ENCODE measurements around the gene DUSP12.
A peak's percentile ranks its signal among the peaks of the same experiment; 100 is the strongest.
"Not testable (repeated sequence)": the region's sequence is repeated elsewhere in the genome, so short reads cannot be mapped to it uniquely, and the experiment has no call there.

The DUSP12 gene, protein sequence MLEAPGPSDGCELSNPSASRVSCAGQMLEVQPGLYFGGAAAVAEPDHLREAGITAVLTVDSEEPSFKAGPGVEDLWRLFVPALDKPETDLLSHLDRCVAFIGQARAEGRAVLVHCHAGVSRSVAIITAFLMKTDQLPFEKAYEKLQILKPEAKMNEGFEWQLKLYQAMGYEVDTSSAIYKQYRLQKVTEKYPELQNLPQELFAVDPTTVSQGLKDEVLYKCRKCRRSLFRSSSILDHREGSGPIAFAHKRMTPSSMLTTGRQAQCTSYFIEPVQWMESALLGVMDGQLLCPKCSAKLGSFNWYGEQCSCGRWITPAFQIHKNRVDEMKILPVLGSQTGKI

DNA sequence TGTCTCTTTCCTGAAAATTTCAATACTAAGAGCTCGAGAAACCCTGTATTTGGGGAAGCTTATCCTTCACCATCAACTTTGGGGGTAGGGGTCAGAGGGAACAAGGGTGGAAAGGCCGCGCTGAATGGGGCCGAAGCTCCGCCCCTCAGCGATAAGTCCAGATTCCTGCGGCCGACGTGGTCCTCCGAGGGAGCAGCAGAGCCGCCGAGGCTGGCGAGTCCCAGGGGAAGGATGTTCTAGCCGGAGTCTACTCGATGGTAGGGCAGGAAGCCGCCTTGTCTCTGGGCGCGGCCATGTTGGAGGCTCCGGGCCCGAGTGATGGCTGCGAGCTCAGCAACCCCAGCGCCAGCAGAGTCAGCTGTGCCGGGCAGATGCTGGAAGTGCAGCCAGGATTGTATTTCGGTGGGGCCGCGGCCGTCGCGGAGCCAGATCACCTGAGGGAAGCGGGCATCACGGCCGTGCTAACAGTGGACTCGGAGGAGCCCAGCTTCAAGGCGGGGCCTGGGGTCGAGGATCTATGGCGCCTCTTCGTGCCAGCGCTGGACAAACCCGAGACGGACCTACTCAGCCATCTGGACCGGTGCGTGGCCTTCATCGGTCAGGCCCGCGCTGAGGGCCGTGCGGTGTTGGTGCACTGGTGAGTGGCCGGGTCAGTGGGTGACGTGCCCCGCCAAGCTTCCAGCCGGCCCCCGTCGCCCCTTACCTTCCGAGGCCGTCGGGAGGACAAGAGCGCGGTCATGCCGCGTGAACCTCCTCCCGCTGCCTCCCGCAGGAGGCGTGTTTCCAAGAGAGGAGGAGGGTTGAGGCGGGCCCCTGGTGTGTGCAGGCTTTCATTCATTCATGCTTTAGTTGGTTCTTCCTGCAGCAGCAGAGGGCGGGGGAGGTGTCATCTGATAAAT is at the start of gene DUSP12:
TSS of gene DUSP12 (plus strand) at position 278 of the 899 bp plus-strand sequence. CDS start at position 294, 16 bp downstream.
- DNase-seq (ENCODE audit: low spot score) = peak; percentile 90

GRCh38 chr1:161702250-161702649 is 47.3 kb upstream of the DUSP12 start:
- no peak for DNase-seq (ENCODE audit: low spot score)

GRCh38 chr1:161705537-161705936 is 44.0 kb upstream of the DUSP12 start:
- no peak for DNase-seq (ENCODE audit: low spot score)

GRCh38 chr1:161706113-161706481 is 43.5 kb upstream of the DUSP12 start:
- DNase-seq (ENCODE audit: low spot score) = no peak

- no peak for DNase-seq (ENCODE audit: low spot score)
Observed at GRCh38 chr1:161706482-161707347, 42.9 kb upstream of the DUSP12 start, which contains the start of gene FCRLA. Gene FCRLA, plus strand, starts transcription at chr1:161707229. Its CDS starts 36 bp downstream, at chr1:161707265.

DNA sequence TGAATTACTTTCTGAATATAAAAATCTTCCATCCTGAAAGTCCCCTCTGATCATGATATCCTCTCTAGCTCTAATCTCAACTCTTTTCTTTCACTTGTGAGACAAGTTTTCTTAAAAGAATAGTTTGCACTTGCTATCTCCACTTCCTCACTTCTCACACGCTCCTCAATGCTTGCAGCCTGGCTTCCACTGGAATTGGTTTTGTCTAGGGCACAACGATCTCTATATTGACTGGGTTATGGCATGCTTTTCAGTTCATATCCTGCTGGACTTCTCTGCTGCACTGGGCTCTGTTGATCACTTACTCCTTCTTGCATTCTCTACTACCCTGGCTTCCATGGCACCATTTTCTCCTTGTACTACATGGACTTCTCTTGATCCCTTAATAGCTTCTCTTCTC is 42.1 kb upstream of the DUSP12 start:
- no peak for DNase-seq (ENCODE audit: low spot score)

DNA sequence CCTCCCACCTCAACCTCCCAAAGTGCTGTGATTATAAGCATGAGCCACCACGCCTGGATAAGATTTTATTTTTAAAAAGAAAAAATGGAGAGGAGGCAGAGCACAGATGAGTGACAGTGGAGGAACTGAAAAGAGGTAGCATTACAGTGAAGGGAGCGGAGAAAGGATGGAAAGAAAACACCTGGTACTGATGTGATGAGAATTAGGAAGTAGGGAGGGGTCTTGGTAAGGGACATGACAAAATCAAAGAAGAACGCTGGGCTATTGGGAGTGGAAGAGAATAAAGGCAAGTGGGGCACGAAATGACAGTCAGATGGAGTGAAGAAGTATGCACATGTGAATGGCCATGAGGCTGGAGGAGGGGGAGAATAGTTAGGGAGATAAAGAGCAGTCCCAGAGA is 40.2 kb upstream of the DUSP12 start:
- DNase-seq (ENCODE audit: low spot score) = no peak

DNA sequence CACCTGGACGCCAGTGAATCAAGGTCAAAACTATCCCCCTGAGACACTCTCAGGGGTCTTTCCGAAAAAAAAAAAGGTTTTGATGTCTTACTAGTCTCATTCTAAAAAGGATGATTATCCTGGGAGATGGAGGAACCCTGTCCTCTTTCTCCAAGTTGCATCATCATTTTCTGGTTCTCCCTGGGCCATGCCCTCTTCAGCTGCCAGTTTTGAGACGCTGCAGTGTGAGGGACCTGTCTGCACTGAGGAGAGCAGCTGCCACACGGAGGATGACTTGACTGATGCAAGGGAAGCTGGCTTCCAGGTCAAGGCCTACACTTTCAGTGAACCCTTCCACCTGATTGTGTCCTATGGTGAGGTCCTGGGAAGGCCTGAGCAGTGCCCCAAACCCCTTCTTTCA is 39.0 kb upstream of the DUSP12 start:
- DNase-seq (ENCODE audit: low spot score) = no peak

DNA sequence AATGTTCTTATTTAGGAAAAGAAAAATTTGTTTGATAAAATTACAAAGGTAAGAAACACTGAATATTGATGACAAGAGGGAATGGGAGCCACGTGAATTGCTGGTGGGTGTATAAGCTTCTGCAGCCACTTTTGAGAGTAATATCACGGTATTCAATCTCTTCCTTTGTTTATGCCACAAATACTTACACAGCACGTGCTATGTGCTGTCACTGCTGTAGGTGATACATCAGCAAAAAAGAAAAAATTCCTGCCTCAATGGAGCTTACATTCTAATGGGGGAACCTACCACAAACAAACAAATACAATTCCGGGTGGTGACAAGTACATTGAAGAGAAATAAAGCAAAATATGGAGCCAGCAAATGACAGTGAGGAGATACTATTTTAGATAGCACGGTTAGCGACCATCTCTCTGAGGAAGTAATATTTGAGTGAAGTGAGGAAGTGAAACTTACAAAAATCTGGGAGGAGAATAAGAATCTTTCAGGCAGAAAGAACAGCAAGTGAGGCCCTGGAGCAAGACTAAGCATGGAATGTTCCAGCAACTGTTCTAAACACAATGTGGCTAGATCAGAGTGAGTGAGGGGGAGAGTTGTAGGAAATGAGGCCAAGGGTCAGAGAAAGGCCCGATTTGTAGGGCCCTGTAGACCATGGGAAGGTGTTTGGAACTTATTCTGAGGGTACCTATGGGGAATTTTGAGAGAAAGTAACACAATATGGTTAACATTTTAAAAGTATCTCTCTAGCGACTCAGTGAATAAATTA is 30.8 kb upstream of the DUSP12 start:
- DNase-seq (ENCODE audit: low spot score) = no peak

GRCh38 chr1:161719325-161719611 is 30.3 kb upstream of the DUSP12 start:
- DNase-seq (ENCODE audit: low spot score) = no peak

DNA sequence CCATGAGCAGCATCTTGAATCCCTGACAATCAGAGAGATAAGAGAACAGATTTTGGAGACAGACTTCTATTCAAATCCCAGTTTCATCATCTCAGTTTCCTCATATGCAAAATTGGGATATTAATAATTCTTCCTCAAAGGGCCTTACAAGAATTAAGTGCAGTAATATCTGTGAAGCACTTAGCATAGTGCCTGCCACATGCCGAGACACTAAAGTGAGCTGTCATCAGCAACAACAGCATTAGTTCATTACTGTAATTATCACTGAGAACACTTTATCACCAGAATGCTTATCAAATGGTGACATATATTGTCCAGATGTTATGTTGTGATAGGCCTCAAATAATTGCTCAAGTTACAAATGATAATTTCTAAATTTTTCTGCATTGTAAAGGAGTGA is 29.2 kb upstream of the DUSP12 start:
- DNase-seq (ENCODE audit: low spot score) = no peak

- DNase-seq (ENCODE audit: low spot score) = no peak
Observed at GRCh38 chr1:161720956-161721737, 28.4 kb upstream of the DUSP12 start, which contains the start of gene FCRLB. Gene FCRLB, plus strand, starts transcription at chr1:161721544. Its CDS starts 1,129 bp downstream, at chr1:161722673.

- no peak for DNase-seq (ENCODE audit: low spot score)
Observed at GRCh38 chr1:161721738-161722343, 27.7 kb upstream of the DUSP12 start.

- DNase-seq (ENCODE audit: low spot score) = no peak
Observed at GRCh38 chr1:161722406-161722805, 27.2 kb upstream of the DUSP12 start.

DNA sequence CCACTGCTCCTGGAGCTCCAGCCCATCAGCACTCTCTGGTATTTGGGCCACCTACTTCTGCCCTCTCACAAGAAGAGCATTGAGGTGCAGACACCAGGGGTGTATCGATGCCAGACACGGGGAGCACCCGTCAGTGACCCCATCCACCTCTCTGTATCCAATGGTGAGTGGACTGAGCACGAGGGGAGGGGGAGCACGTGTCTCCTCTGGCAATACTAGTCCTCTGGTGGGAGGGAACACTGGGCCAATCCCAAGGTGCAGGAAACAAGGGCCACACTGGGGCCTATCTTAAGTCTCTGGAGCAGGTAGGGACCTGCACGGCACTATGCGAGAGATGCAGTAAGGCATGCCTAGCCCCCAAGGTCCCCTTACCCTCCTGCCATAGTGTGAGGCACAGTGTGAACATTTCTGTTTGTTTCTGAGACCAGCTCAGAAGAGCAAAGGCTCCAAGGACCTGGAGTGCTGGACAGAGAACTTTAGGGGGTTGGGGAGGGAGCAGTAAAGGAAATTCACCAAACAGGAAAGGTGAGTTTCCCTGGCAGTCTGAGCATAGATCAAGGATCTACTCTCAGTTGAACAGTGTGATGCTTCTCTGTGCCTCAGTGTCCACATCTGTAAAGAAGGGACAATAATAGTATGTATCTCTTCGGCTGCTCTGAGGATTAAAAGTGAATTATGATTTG is 26.0 kb upstream of the DUSP12 start:
- DNase-seq (ENCODE audit: low spot score) = no peak

- not testable (repeated sequence) for DNase-seq (ENCODE audit: low spot score)
Observed at GRCh38 chr1:161725258-161725907, 24.2 kb upstream of the DUSP12 start.

GRCh38 chr1:161725908-161726472 is 23.6 kb upstream of the DUSP12 start:
- peak; percentile 22 for DNase-seq (ENCODE audit: low spot score)

GRCh38 chr1:161726473-161727255 is 22.9 kb upstream of the DUSP12 start:
- peak; percentile 80 for DNase-seq (ENCODE audit: low spot score)

Data from CD4-positive, alpha-beta T cell treated with Interleukin-6 at 100 ng/mL for 8 hours (primary cell).